Measurements from ENCODE around the gene PTH2. TPM values are rescaled to one million over a fixed set of nuclear protein-coding genes. Genes with fewer than 3 reads are reported as not detected.
A peak's percentile ranks its signal among the peaks of the same experiment; 100 is the strongest.

The PTH2 gene
- polyA plus RNA-seq, 3 donors: not detected

DNA sequence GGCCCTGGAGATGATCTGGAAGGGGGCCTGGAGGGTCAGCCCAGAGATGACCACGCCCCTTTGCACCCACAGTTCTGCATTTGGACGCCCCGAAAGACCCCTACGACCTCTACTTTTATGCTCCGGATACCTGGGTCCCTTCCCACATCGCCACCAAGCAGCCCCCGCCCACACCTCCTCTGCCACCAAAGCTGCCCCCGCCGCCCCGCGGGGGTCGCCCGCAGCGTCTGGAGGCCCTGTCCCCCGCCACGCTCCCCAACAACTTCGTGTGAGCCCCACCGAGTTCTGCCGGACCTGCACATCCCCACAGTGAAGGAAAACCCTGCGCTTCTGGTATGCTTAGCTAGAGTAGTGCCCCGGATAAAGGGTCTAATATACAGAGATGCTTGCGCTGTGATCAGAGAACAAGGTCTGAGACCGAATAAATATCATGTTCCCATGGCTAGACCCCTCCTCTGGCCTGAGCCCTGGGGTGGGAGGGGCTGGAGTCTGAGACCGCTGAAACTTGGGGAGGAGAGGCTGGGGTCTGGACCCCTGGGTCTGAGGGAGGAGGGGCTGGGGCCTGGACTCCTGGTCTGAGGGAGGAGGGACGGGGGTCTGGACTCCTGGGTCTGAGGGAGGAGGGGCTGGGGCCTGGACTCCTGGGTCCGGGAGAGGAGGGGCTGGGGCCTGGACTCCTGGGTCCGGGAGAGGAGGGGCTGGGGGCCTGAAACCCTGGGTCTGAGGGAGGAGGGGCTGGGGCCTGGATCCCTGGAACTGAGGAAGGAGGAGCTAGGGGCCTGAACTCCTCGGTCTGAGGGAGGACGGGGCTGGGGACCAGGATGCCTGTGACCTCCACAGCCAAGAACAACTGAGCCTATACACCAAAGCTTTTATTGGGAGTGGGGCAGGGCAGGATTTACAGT is 5.6 kb upstream of the PTH2 start:
- peaks cover 27% of the 10 kb centered on the region for H3K4me1 Mint-ChIP-seq
- TF ChIP-seq, protein P1, sequence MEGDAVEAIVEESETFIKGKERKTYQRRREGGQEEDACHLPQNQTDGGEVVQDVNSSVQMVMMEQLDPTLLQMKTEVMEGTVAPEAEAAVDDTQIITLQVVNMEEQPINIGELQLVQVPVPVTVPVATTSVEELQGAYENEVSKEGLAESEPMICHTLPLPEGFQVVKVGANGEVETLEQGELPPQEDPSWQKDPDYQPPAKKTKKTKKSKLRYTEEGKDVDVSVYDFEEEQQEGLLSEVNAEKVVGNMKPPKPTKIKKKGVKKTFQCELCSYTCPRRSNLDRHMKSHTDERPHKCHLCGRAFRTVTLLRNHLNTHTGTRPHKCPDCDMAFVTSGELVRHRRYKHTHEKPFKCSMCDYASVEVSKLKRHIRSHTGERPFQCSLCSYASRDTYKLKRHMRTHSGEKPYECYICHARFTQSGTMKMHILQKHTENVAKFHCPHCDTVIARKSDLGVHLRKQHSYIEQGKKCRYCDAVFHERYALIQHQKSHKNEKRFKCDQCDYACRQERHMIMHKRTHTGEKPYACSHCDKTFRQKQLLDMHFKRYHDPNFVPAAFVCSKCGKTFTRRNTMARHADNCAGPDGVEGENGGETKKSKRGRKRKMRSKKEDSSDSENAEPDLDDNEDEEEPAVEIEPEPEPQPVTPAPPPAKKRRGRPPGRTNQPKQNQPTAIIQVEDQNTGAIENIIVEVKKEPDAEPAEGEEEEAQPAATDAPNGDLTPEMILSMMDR (IDR thresholded peaks at IDR 0.05): no peak
- H3K4me3 ChIP-seq (replicated peaks in 1 of 3; ENCODE audit: low read depth in 2 of 3, low read length in 3 of 3): no peak overlapping the region
- peaks cover 0 to 6% of the 10 kb centered on the region in 2 donors for H3K4me1 ChIP-seq (ENCODE audit: control insufficient read depth in 1 of 2, insufficient read depth in 2 of 2, low read length in 2 of 2)
- WGBS (ENCODE audit: insufficient coverage): 19% methylated on average over 23 of the region's 29 CpGs
- H3K36me3 ChIP-seq (replicated peaks in 1 of 2; ENCODE audit: control insufficient read depth in 1 of 2, insufficient read depth in 2 of 2, low read length in 2 of 2): no peaks in the 10 kb centered on the region
- peak overlapping the region; percentile 26 for H3K4me2 ChIP-seq (replicated peaks; ENCODE audit: extremely low read depth, low read length, poor library complexity, severe bottlenecking)
- peaks cover 0 to 40% (median 18%) of the 10 kb centered on the region in 7 donors for H3K9me3 Mint-ChIP-seq
- peak overlapping the region in 1 of 2 donors; percentile 70 for H3K4me3 Mint-ChIP-seq
- H3K36me3 Mint-ChIP-seq: peaks cover 0 to 18% of the 10 kb centered on the region in 2 donors
- no peak for DNase-seq
- H3K27me3 Mint-ChIP-seq (ENCODE audit: low read depth in 3 of 3): peaks cover 99 to 100% (median 99%) of the 10 kb centered on the region in 3 donors
- H3K79me2 ChIP-seq (ENCODE audit: insufficient read depth, low read length): no peaks in the 10 kb centered on the region
- no peak overlapping the region for H2AFZ ChIP-seq (ENCODE audit: insufficient read depth, low read depth, low read length, poor library complexity, severe bottlenecking)
- H3K9me3 ChIP-seq (replicated peaks in 1 of 2; ENCODE audit: control insufficient read depth in 1 of 2, insufficient read depth in 1 of 2, low read length in 2 of 2): peaks cover 9 to 52% of the 10 kb centered on the region in 2 donors
- intact Hi-C loops (cut with micrococcal nuclease): loop anchor here in 1 of 2 donors (10.0 kb wide), 1 partner anchor 54 kb away; no protein-coding TSS in a partner anchor
- H3K9ac ChIP-seq (ENCODE audit: insufficient read depth, low read length, poor library complexity, severe bottlenecking): no peak overlapping the region
- no peaks in the 10 kb centered on the region for H4K20me1 ChIP-seq (ENCODE audit: insufficient read depth, low read length)
- no peak overlapping the region for H3K27ac ChIP-seq (ENCODE audit: low read depth in 1 of 2, low read length in 2 of 2)
- H3K27me3 ChIP-seq (ENCODE audit: control insufficient read depth in 2 of 2, insufficient read depth in 2 of 2, low read length in 2 of 2): peaks cover 65 to 100% of the 10 kb centered on the region in 2 donors
- peak overlapping the region in 1 of 7 donors; percentile 17 for H3K27ac Mint-ChIP-seq

DNA sequence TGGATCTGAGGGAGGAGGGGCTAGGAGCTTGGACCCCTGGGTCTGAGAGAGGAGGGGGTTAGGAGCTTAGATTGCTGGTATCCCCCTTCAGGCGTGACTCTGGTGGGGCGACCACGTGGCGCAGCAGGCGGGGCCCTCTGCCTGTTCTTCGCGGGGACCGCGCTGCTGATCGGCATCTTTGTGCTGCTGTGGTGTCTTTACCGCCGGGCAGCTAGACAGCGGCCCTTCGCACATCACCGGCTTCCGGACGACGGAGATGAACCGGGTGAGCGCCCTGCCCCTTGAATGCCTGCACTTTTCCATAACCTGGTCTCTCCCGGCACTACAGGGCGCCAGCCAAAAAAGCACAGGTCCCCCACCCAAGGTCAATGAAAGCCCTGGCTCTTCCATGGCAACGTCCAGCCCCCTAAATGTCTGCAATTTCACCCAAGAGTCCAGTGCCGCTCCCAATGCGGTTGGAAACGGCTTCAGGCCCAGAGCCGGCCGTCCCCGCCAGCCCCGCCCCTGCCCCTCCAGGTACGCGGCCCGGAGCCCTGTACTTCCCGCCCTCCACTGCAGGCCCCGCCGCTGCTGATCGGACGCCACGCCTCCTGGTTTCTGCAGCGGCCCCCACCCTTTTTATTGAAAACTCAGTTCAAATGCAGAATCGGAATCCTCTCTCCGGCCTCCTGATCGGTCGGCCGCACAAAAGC is 4.8 kb upstream of the PTH2 start:
- Mint-ChIP-seq H3K27ac (peak overlapping the region in 1 of 7 donors; percentile 17), H3K27me3 (ENCODE audit: low read depth in 3 of 3) (peaks cover 98 to 100% (median 99%) of the 10 kb centered on the region in 3 donors), H3K4me3 (peak overlapping the region; percentile 27 to 70), H3K36me3 (peaks cover 0 to 18% of the 10 kb centered on the region in 2 donors), H3K9me3 (peaks cover 0 to 36% (median 18%) of the 10 kb centered on the region in 7 donors), H3K4me1 (peaks cover 28% of the 10 kb centered on the region)
- intact Hi-C loops (cut with micrococcal nuclease): loop anchor here in 1 of 2 donors (10.0 kb wide), 1 partner anchor 53 kb away; no protein-coding TSS in a partner anchor
- Histone ChIP-seq H4K20me1 (ENCODE audit: insufficient read depth, low read length) (no peaks in the 10 kb centered on the region), H3K27me3 (ENCODE audit: control insufficient read depth in 2 of 2, insufficient read depth in 2 of 2, low read length in 2 of 2) (peaks cover 68 to 100% of the 10 kb centered on the region in 2 donors), H3K4me2 (replicated peaks; ENCODE audit: extremely low read depth, low read length, poor library complexity, severe bottlenecking) (peak overlapping the region; percentile 26), H3K4me1 (ENCODE audit: control insufficient read depth in 1 of 2, insufficient read depth in 2 of 2, low read length in 2 of 2) (peaks cover 5 to 13% of the 10 kb centered on the region in 2 donors), H3K79me2 (ENCODE audit: insufficient read depth, low read length) (no peaks in the 10 kb centered on the region), H2AFZ (ENCODE audit: insufficient read depth, low read depth, low read length, poor library complexity, severe bottlenecking) (peak overlapping the region; percentile 27), H3K9ac (ENCODE audit: insufficient read depth, low read length, poor library complexity, severe bottlenecking) (no peak overlapping the region), H3K4me3 (replicated peaks in 1 of 3; ENCODE audit: low read depth in 2 of 3, low read length in 3 of 3) (no peak overlapping the region), H3K27ac (ENCODE audit: low read depth in 1 of 2, low read length in 2 of 2) (no peak overlapping the region), H3K36me3 (replicated peaks in 1 of 2; ENCODE audit: control insufficient read depth in 1 of 2, insufficient read depth in 2 of 2, low read length in 2 of 2) (no peaks in the 10 kb centered on the region), H3K9me3 (replicated peaks in 1 of 2; ENCODE audit: control insufficient read depth in 1 of 2, insufficient read depth in 1 of 2, low read length in 2 of 2) (peaks cover 9 to 51% of the 10 kb centered on the region in 2 donors)
- no peak for DNase-seq
- WGBS (ENCODE audit: insufficient coverage): 2% methylated on average over 45 of the region's 45 CpGs
- TF ChIP-seq, protein P1 (IDR thresholded peaks at IDR 0.05): no peak
